Spleen (tissue), 11 donors: ENCODE measurements around the gene NCS1. TPM values are rescaled to one million over a fixed set of nuclear protein-coding genes. Genes with fewer than 3 reads are reported as not detected.
A peak's percentile ranks its signal among the peaks of the same experiment; 100 is the strongest.

Experiments
- DNase-seq: peaks from one replicate; pipeline ENCODE4 v3.0.0-alpha.2; 2020
- H3K27ac ChIP-seq, 8 donors: fragments of 200-600 bp; sonication (generic) in 7 of 8; 1 replicate in 4 of 8; 2 replicates in 4 of 8; pipeline versions ENCODE4 v1.5.0 to v1.8.0; 2016 to 2021; ENCODE audit warnings: inconsistent platforms in 4 of 8, mild to moderate bottlenecking in 4 of 8, moderate library complexity in 1 of 8
- H3K27me3 ChIP-seq, 7 donors: fragments of 200-600 bp; sonication (generic) in 6 of 7; replicated peaks in 1 of 7; 1 replicate in 4 of 7; 2 replicates in 3 of 7; pipeline versions ENCODE4 v1.5.0 to v1.8.0; 2016 to 2021; ENCODE audit warnings: inconsistent platforms in 3 of 7, mild to moderate bottlenecking in 1 of 7
- H3K36me3 ChIP-seq, 6 donors: fragments of 200-600 bp; sonication (generic) in 5 of 6; 1 replicate in 4 of 6; 2 replicates in 2 of 6; pipeline versions ENCODE4 v1.5.0 to v1.8.0; 2016 to 2021; ENCODE audit warnings: inconsistent platforms in 2 of 6
- H3K4me1 ChIP-seq, 6 donors: fragments of 200-600 bp; sonication (generic) in 5 of 6; 1 replicate in 3 of 6; 2 replicates in 3 of 6; pipeline versions ENCODE4 v1.5.0 to v1.8.0; 2016 to 2021; ENCODE audit warnings: inconsistent platforms in 3 of 6
- H3K4me3 ChIP-seq, 8 donors: fragments of 200-600 bp; sonication (generic) in 7 of 8; 1 replicate in 4 of 8; 2 replicates in 4 of 8; pipeline versions ENCODE4 v1.5.0 to v1.8.0; 2016 to 2021; ENCODE audit warnings: inconsistent platforms in 4 of 8, mild to moderate bottlenecking in 4 of 8, moderate library complexity in 2 of 8
- H3K9me3 ChIP-seq, 8 donors: fragments of 200-600 bp; sonication (generic) in 7 of 8; 1 replicate in 4 of 8; 2 replicates in 4 of 8; pipeline versions ENCODE4 v1.5.0 to v1.8.0; 2016 to 2021; ENCODE audit warnings: inconsistent platforms in 4 of 8
- CTCF ChIP-seq, 11 experiments: fragments of 200-600 bp in 7 of 11; fragments of 450-650 bp in 4 of 11; sonication (generic) in 4 of 11; IDR thresholded peaks in 8 of 11; conservative IDR thresholded peaks in 3 of 11; 1 replicate in 7 of 11; 2 replicates in 4 of 11; pipeline versions ENCODE4 v1.4.0 to v1.8.0; 2016 to 2021; ENCODE audit warnings: antibody characterized with exemption in 11 of 11, inconsistent platforms in 4 of 11, mild to moderate bottlenecking in 1 of 11
- POLR2A ChIP-seq, 3 donors: fragments of 450-650 bp; IDR thresholded peaks; one replicate each; pipeline ENCODE4 v1.5.1; 2017; ENCODE audit warnings: antibody characterized with exemption in 3 of 3, mild to moderate bottlenecking in 1 of 3
- POLR2AphosphoS5 ChIP-seq, 3 donors: sonication (generic); formaldehyde crosslinking; IDR thresholded peaks; one replicate each; pipeline ENCODE4 v1.5.1; 2017; ENCODE audit warnings: antibody characterized with exemption in 3 of 3
- WGBS, 5 donors: extraction: QIAGEN DNeasy Blood & Tissue Kit in 3 of 5; methylation state at CpG; one replicate each; pipeline versions ENCODE4 v1.1.5 to v1.1.7; 2013 to 2018; 5-methylcytosine and 5-hydroxymethylcytosine counted together
- intact Hi-C: fragments of 100-400 bp; cut with DNase I; formaldehyde crosslinking; loops from one replicate; pipeline ENCODE4 v1.15.0; 2023; ENCODE audit warnings: low total_unique reads
- polyA plus RNA-seq, 3 donors: library from polyadenylated mRNA; stranded (reverse); fragments of 200-250 nt; gene quantifications; one replicate each; pipeline ENCODE4 v1.2.1, GENCODE V29; 2013
- total RNA-seq, 7 donors: library from RNA; depleted of rRNA in 3 of 7; stranded (reverse); fragments of >200 nt in 3 of 7; fragmentation: NEBNext Ultra II Directional in 4 of 7; extraction: Animal tissue kit (Norgen Biotek cat#: 25700) in 4 of 7; gene quantifications; one replicate each; pipeline versions ENCODE4 v1.1.0 to v1.2.1, GENCODE V29; 2016 to 2021
- donor health status: healthy with polysubstance abuse.
- donor health status: DM: no; HTN: no; CAD: no; lungs with moderate emphysema.
- donor health status: DM: no; HTN: no; CAD: no.
- donor health status: Bipolar disorder and iron deficiency.
- donor health status: healthy.
- donor health status: DM: no; HTN: no; CAD: no.
- donor health status: DM: yes; HTN: yes; CAD: no.

The NCS1 gene
- total and polyA plus RNA-seq, 10 donors = 0.46 to 2.5 (median 1.3) TPM

DNA sequence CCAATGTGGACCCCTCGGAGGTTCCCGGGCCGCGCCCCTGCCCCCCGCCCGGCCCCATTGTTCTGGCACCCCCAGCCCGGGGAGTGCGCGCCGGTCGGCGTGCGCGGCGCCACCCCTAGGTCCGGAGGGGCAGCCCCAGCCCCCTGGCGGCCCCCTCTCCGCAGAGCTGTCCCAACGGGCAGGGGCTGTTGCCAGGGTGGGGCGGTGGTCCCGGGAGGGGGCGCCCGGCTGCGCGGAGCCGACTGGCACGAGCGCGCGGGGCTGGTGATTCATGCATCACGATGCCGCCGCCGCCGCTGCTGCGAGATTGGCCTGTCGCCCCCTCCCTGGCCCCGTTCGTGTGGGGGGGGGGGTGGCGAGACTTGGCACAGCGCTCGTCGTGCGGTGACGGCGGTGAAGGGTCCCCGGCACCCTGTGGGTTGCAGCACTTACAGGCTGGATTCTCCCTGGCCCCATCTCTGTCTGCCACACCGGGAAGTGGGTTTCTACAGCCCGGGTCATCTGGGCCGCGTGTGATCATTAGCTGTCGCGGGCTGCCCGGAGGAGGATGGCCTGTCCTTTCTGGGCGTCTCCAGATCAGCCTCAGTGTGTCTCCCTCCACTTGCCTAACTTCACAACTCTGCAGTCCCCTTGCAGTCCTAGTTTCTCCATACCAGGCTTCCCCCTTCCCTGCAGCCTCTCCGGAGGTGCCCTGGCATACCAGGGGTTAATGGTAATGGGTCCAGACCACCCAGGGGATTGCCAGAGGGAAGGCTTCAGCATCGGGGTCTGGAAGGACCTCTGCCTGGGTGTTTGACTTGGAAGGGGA lies 858 bp downstream of the NCS1 start:
- peaks cover 0 to 19% (median 14%) of the 10 kb centered on the region in 6 donors for H3K4me1 ChIP-seq
- no peak overlapping the region for H3K27ac ChIP-seq
- intact Hi-C loops = no loop called here
- TF ChIP-seq POLR2AphosphoS5 (IDR thresholded peaks at IDR 0.05) (no peak), POLR2A (IDR thresholded peaks at IDR 0.05) (no peak), CTCF (IDR thresholded peaks at IDR 0.05 in 8 of 11, conservative IDR thresholded peaks at IDR 0.05 in 3 of 11) (no peak)
- no peaks in the 10 kb centered on the region for H3K36me3 ChIP-seq
- no peak for DNase-seq
- peak overlapping the region in 5 of 8 donors; percentile 23 to 66 (median 39) for H3K4me3 ChIP-seq
- H3K27me3 ChIP-seq = peaks cover 0 to 51% (median 22%) of the 10 kb centered on the region in 7 donors
- 2 to 6% (median 4%) methylated on average over 8 to 56 of the region's 57 CpGs for WGBS, 5 donors
- no peaks in the 10 kb centered on the region for H3K9me3 ChIP-seq

DNA sequence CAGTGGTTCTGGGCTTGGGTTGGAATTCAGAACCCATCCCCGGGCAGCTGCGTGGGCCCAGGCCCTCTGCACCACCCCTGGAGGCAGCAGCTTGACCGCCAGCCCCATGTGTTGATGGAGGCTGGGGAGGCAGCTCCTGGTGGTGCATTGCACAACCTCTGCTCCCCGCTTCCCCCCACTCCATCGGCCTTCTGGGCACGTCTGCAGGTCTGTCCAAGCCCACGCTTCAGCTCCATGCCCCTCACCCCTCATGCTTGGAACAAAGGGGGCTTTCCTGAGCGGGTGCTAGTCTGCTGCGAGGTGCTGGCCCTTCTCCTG lies 1.4 kb downstream of the NCS1 start:
- no peaks in the 10 kb centered on the region for H3K9me3 ChIP-seq
- H3K27ac ChIP-seq = no peak overlapping the region
- 61 to 88% (median 79%) methylated on average over 3 to 9 of the region's 9 CpGs for WGBS, 5 donors
- peaks cover 0 to 19% (median 14%) of the 10 kb centered on the region in 6 donors for H3K4me1 ChIP-seq
- intact Hi-C loops = no loop called here
- H3K4me3 ChIP-seq = peak overlapping the region in 2 of 8 donors; percentile 42 to 66
- no peaks in the 10 kb centered on the region for H3K36me3 ChIP-seq
- TF ChIP-seq POLR2AphosphoS5 (IDR thresholded peaks at IDR 0.05) = no peak
- no peak for TF ChIP-seq CTCF (IDR thresholded peaks at IDR 0.05 in 8 of 11, conservative IDR thresholded peaks at IDR 0.05 in 3 of 11)
- no peak for TF ChIP-seq POLR2A (IDR thresholded peaks at IDR 0.05)
- no peak for DNase-seq
- H3K27me3 ChIP-seq = peaks cover 0 to 51% (median 22%) of the 10 kb centered on the region in 7 donors

GRCh38 chr9:130174025-130174424 lies 1.8 kb downstream of the NCS1 start:
- Histone ChIP-seq H3K4me3 (no peak overlapping the region), H3K27ac (no peak overlapping the region), H3K4me1 (peaks cover 0 to 19% (median 14%) of the 10 kb centered on the region in 6 donors), H3K9me3 (no peaks in the 10 kb centered on the region), H3K36me3 (no peaks in the 10 kb centered on the region), H3K27me3 (peaks cover 0 to 51% (median 22%) of the 10 kb centered on the region in 7 donors)
- TF ChIP-seq CTCF (IDR thresholded peaks at IDR 0.05 in 8 of 11, conservative IDR thresholded peaks at IDR 0.05 in 3 of 11) (no peak), POLR2AphosphoS5 (IDR thresholded peaks at IDR 0.05) (no peak), POLR2A (IDR thresholded peaks at IDR 0.05) (no peak)
- WGBS, 5 donors = 87 to 96% (median 94%) methylated on average over 7 to 9 of the region's 9 CpGs
- DNase-seq = no peak
- intact Hi-C loops = no loop called here

- H3K36me3 ChIP-seq = no peaks in the 10 kb centered on the region
- TF ChIP-seq CTCF (IDR thresholded peaks at IDR 0.05 in 8 of 11, conservative IDR thresholded peaks at IDR 0.05 in 3 of 11) = no peak
- no peak for TF ChIP-seq POLR2AphosphoS5 (IDR thresholded peaks at IDR 0.05)
- H3K27ac ChIP-seq = no peak overlapping the region
- no peak overlapping the region for H3K4me3 ChIP-seq
- no peaks in the 10 kb centered on the region for H3K9me3 ChIP-seq
- H3K4me1 ChIP-seq = peaks cover 0 to 19% (median 14%) of the 10 kb centered on the region in 6 donors
- 83 to 94% (median 90%) methylated on average over 8 of the region's 8 CpGs for WGBS, 5 donors
- peaks cover 0 to 48% (median 22%) of the 10 kb centered on the region in 7 donors for H3K27me3 ChIP-seq
- DNase-seq = no peak
- intact Hi-C loops = no loop called here
Observed at GRCh38 chr9:130174920-130175321, 2.7 kb downstream of the NCS1 start.
